ENCODE measurements around the gene CD38. TPM values are rescaled to one million over a fixed set of nuclear protein-coding genes. Genes with fewer than 3 reads are reported as not detected.
"Not testable (repeated sequence)": the region's sequence is repeated elsewhere in the genome, so short reads cannot be mapped to it uniquely, and the experiment has no call there.

CD38 gene
- total and polyA plus RNA-seq, 12 donors = 1.7 to 18.4 (median 11.2) TPM

- DNase-seq = no peak
- no peak overlapping the region for H3K27ac ChIP-seq
- H3K36me3 ChIP-seq (replicated peaks in 1 of 2) = no peaks in the 10 kb centered on the region
- no peaks in the 10 kb centered on the region for H3K4me1 ChIP-seq (replicated peaks in 1 of 2)
- TF ChIP-seq, protein P1, sequence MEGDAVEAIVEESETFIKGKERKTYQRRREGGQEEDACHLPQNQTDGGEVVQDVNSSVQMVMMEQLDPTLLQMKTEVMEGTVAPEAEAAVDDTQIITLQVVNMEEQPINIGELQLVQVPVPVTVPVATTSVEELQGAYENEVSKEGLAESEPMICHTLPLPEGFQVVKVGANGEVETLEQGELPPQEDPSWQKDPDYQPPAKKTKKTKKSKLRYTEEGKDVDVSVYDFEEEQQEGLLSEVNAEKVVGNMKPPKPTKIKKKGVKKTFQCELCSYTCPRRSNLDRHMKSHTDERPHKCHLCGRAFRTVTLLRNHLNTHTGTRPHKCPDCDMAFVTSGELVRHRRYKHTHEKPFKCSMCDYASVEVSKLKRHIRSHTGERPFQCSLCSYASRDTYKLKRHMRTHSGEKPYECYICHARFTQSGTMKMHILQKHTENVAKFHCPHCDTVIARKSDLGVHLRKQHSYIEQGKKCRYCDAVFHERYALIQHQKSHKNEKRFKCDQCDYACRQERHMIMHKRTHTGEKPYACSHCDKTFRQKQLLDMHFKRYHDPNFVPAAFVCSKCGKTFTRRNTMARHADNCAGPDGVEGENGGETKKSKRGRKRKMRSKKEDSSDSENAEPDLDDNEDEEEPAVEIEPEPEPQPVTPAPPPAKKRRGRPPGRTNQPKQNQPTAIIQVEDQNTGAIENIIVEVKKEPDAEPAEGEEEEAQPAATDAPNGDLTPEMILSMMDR (IDR thresholded peaks at IDR 0.05) = no peak
- no peak for TF ChIP-seq POLR2A (IDR thresholded peaks at IDR 0.05)
- no peaks in the 10 kb centered on the region for H3K9me3 ChIP-seq (replicated peaks in 1 of 3)
- no peak overlapping the region for H3K4me3 ChIP-seq
- intact Hi-C loops (cut with DNase I) = no loop called here
- H3K27me3 ChIP-seq = no peaks in the 10 kb centered on the region
- 71 to 90% (median 76%) methylated on average over 5 of the region's 5 CpGs for WGBS, 4 donors
Observed at GRCh38 chr4:15797320-15797719, 19.2 kb downstream of the CD38 start.

DNA sequence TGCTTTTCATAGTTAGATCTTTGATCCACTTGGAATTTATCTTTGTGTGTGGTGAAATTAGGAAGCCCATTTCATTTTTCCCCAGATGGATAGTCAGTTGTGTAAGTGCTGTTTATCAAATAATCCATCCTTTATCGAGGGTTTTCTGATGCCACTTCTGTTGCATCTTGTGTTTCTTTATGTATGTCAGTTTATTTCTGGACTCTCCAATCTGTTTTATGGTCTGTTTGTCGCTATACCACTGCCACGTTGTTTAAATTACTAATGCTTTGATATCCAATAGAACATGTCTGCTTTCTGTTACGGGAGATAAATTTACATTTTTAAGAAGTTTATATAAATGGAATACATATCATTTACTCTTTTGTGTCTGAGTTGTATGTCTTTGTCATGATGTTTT is 21.0 kb downstream of the CD38 start:
- no peaks in the 10 kb centered on the region for H3K9me3 ChIP-seq (replicated peaks in 1 of 3)
- H3K27me3 ChIP-seq = no peaks in the 10 kb centered on the region
- TF ChIP-seq, protein P1 (IDR thresholded peaks at IDR 0.05) = no peak
- no peak for TF ChIP-seq POLR2A (IDR thresholded peaks at IDR 0.05)
- H3K4me3 ChIP-seq = no peak overlapping the region
- no peak for DNase-seq
- WGBS, 4 donors = 77 to 82% (median 81%) methylated on average over 4 of the region's 4 CpGs
- H3K36me3 ChIP-seq (replicated peaks in 1 of 2) = no peaks in the 10 kb centered on the region
- no peak overlapping the region for H3K27ac ChIP-seq
- intact Hi-C loops (cut with DNase I) = no loop called here
- H3K4me1 ChIP-seq (replicated peaks in 1 of 2) = no peaks in the 10 kb centered on the region

DNA sequence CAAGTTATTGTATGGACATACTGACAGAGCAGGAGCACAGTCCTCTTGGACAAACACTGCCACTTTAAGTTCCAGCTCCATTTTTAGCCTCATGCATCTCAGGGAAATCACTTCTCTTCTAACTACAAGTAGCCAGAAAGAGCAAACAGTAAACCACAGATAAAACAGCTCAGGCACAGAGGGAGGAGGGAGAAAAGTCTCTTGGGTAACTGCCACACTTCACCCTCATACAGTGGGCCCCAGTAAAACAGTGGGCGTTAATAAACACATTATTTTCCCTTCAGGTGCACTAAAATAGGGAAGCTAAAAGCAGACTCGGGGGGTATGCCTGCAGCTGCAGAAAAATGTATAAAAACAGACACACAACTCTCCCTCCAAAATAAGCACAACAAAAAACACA is 21.6 kb downstream of the CD38 start:
- 33 to 57% (median 48%) methylated on average over 2 of the region's 2 CpGs for WGBS, 4 donors
- Histone ChIP-seq H3K27ac (no peak overlapping the region), H3K9me3 (replicated peaks in 1 of 3) (no peaks in the 10 kb centered on the region), H3K36me3 (replicated peaks in 1 of 2) (no peaks in the 10 kb centered on the region), H3K27me3 (no peaks in the 10 kb centered on the region), H3K4me3 (no peak overlapping the region), H3K4me1 (replicated peaks in 1 of 2) (no peaks in the 10 kb centered on the region)
- no peak for DNase-seq
- no peak for TF ChIP-seq POLR2A (IDR thresholded peaks at IDR 0.05)
- TF ChIP-seq, protein P1 (IDR thresholded peaks at IDR 0.05) = no peak
- intact Hi-C loops (cut with DNase I) = loop anchor here in 1 of 2 donors (10.0 kb wide), 1 partner anchor 195 kb away; no protein-coding TSS in a partner anchor

GRCh38 chr4:15802497-15802896 is 24.4 kb downstream of the CD38 start:
- not testable (repeated sequence) for H3K27me3 ChIP-seq; H3K27ac ChIP-seq; DNase-seq; H3K4me1 ChIP-seq (replicated peaks in 1 of 2); H3K36me3 ChIP-seq (replicated peaks in 1 of 2); H3K4me3 ChIP-seq; H3K9me3 ChIP-seq (replicated peaks in 1 of 3)
- intact Hi-C loops (cut with DNase I) = loop anchor here in 1 of 2 donors (10.0 kb wide), 1 partner anchor 192 kb away; no protein-coding TSS in a partner anchor

All from adrenal gland (tissue), 12 donors.